Stimulated activated CD8-positive, alpha-beta memory T cell treated with anti-CD3 and anti-CD28 coated beads, Interleukin-15, amount 100 ng/mL, for 48 hours (primary cell): ENCODE results near the gene RECK.
"Not testable (repeated sequence)": the region's sequence is repeated elsewhere in the genome, so short reads cannot be mapped to it uniquely, and the experiment has no call there.

Source experiments
- DNase-seq, 2 donors: peaks; one replicate each; pipeline ENCODE4 v3.0.0-alpha.2; 2020; ENCODE audit warnings: low read depth in 2 of 2

Gene RECK

GRCh38 chr9:36110434-36110833 lies 73.7 kb downstream of the RECK start:
- no peak for DNase-seq

- no peak for DNase-seq
Observed at GRCh38 chr9:36112516-36112915, 75.8 kb downstream of the RECK start.

DNA sequence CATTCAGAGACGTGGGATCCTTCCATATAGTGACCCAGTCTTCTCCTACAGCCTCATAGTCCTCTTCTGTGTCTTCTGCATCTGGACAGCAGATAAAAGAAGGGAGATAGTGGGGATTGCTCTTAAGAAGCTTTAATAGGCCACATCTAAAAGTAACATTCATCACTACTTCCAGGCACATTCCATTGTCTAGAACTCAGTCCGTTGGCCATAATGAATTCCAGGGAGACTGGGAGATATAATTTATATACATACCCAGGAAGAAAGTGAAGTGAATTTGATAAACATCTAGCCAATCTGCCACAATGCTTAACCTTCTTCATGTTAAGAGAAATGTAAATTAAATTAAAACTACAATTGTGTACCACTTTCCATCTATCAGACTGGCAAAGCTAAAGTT lies 77.3 kb downstream of the RECK start:
- DNase-seq, result no peak

- DNase-seq, result no peak
Observed at GRCh38 chr9:36116593-36116992, 79.9 kb downstream of the RECK start.

- DNase-seq, result no peak
Observed at GRCh38 chr9:36118201-36118600, 81.5 kb downstream of the RECK start.

DNA sequence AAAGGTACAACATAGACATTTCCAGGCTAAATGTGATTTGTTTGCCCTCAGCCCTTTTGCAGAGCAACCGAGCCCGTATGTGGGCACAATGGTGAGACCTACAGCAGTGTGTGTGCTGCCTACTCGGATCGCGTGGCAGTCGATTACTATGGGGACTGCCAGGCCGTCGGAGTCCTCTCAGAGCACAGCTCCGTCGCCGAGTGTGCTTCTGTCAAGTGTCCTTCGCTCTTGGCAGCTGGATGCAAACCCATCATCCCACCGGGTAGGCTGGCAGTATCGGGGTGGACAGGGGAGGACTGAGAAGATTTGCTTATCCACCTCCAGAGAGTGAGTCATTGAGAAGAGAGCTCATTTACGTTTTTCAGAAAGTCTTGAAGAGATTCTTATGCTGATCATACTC lies 82.0 kb downstream of the RECK start:
- DNase-seq, result no peak

- DNase-seq, result no peak
Observed at GRCh38 chr9:36119476-36119875, 82.8 kb downstream of the RECK start.

GRCh38 chr9:36120705-36121104 lies 84.0 kb downstream of the RECK start:
- DNase-seq, result no peak

DNA sequence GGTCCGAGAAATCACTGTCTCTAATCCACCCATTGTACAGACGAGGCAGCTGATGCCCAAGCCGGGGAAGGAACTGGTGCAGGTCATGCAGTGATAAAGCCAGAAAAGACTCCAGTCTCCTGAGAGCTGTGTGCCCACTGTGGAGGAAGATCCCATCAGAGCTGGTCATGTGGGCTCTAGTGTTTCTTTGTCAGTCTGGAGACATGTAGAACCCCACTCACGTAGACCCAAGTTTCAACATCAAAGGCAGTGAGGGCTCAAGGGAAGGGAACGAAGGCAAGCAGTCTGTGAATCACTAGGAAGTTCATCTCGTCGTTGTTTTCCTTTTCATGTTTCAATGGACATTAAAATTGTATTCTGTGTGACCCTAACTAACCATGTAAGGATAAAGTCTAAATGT lies 85.3 kb downstream of the RECK start:
- no peak for DNase-seq

- DNase-seq, result no peak
Observed at GRCh38 chr9:36123515-36123914, 86.8 kb downstream of the RECK start.

- DNase-seq, result no peak
Observed at GRCh38 chr9:36125062-36125855, 88.5 kb downstream of the RECK start.

DNA sequence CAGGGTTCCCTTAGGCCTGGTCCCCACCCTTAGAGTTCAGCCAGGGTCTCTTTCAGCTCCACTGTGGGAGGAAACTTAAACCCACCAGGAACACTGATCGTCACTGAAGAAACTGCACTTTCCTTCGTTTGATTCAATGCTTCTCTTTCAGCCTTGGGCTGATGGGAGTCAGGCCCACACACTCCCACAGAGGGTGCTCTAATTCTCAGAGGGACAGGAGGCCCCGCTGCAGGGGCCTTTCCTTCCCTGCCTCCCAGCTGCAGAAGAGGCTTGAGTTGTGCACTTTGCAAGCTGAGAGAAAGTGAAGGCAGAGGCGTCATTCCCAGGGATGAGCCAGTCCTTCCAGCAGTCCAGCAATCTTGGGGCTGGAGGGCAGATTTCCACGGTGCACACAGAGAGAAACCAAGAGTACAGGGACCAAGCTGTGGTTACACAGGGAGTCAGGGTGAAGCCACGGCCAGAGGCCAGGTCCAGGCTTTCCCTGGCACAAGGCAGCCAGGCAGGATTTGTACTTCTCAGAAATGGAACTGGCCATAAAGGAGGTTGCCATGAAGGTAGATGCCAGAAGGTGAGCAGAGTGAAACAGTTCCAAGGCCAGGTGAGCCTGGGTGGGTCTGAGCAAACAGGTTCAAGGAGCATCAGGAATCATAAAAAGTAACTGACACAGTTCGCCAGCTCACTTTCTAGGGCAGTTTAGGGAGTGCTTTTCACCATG lies 89.5 kb downstream of the RECK start:
- DNase-seq, result no peak

DNA sequence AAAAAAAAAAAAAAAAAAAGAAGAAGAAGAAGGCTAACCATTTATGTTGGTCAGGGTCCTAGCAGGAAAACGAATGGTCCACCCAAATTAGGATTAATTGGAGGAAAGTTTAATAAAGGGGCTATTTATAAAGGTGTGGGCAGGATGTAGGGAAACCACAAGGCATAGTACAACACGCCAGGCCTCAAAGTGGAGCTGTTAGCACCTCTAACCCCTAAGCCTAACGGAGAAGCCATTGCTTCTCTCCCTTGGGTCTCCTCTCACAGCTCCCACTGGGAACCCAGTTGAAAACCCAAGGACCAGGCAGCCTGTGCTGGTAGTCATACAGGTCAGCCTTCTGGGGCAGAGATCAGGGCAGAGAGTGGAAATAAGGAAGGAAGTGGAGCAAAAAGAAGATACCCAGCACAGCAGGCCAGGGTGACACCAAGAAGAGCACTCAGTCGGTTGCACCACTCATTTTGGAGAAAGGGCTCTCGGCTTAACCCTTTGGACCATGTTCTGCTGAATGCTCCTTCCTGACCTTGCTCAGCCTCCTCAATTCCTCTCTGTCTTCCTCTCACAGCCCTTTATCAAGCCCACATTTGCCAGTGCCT lies 91.0 kb downstream of the RECK start:
- no peak for DNase-seq

GRCh38 chr9:36128349-36128748 lies 91.6 kb downstream of the RECK start:
- no peak for DNase-seq

DNA sequence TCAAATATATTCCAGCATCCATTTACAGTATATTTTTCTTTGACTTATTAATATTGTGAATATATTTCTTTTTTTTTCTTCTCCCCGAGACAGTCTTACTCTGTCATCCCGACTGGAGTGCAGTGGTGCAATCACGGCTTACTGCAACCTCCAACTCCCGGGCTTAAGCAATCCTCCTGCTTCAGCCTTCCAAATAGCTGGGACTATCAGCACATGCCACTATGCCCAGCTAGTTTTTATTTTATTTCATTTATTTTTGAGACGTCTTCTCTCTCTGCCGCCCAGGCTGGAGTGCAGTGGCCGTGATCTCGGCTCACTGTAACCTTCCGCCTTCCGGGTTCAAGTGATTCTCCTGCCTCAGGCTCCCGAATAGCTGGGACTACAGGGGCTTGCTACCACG lies 92.4 kb downstream of the RECK start:
- no peak for DNase-seq

- not testable (repeated sequence) for DNase-seq
Observed at GRCh38 chr9:36131666-36132065, 95.0 kb downstream of the RECK start.

DNA sequence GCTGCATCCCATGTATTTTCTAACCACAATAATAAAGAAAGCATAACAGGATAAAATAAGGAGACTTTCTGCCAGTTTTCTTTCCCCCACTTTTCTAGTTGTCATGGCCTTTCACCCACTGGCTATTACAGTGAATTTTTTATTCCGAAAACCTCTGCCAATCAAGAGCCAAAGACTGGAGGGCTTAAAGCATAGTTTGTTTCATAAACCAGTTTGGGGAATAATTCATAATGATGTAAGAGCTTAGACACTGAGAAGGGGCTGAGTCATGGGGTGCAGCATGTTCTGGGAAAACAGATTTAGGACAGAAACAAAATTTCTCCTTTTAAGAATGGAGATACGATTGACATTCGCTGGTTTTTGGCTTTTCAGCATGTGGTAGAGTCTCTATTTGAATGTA lies 95.4 kb downstream of the RECK start:
- DNase-seq, result no peak

GRCh38 chr9:36134761-36135505 lies 98.2 kb downstream of the RECK start:
- no peak for DNase-seq

GRCh38 chr9:36135741-36136271 lies 99.1 kb downstream of the RECK start:
- DNase-seq, result no peak

DNA sequence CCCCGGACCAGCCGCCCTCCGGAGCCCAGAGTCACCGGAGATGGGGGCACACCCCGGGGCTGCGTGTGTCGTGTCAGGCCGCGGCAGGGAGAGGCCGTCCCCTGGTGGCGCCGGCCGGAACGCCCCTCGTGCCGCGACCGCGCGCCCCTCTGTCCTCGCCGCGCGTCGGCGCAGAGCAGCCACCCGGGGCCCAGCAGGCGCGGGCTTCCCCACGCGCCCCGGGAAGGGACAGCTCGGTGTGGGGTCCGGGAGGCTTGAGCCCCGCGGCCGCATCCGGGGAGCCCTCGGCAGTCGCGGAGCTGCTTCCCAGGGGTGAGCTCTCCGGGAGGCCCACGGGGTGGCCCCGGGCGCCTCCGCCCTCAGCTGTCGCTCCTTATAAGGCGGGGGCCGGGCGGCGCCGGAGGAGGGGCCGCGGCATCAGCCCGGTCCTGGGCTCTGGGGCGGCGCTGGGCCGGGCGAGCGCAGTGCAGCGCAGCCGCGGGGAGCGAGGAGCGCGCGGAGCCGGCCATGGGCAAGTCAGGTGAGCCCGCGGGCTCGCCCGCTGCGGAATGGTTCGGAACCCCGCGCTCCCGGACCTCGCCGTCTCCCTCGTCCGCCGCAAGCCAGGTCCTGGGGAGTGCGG lies 99.7 kb downstream of the RECK start, which contains the start of gene GLIPR2:
Gene GLIPR2 (plus strand): TSS at position 462 of the 622 bp plus-strand sequence. CDS start 46 bp downstream, at position 508.
- DNase-seq, result peak; percentile 69 to 76

- no peak for DNase-seq
Observed at GRCh38 chr9:36136894-36137391, 100.2 kb downstream of the RECK start.
